IPS DF 6.9 (cell line): ENCODE data around the gene OPN3.
"Not testable (repeated sequence)": the region's sequence is repeated elsewhere in the genome, so short reads cannot be mapped to it uniquely, and the experiment has no call there.

Source experiments
- DNase-seq: peaks from one replicate; pipeline ENCODE4 v3.0.0-alpha.2; 2013; ENCODE audit warnings: low read depth, low spot score
- H3K27ac ChIP-seq: one replicate; pipeline ENCODE4 v1.5.1; 2013; ENCODE audit warnings: low read length, control low read depth
- H3K27me3 ChIP-seq: 2 replicates; pipeline ENCODE4 v1.6.1; 2013; ENCODE audit warnings: mild to moderate bottlenecking, low read length; ENCODE audit not compliant: control insufficient read depth, insufficient read depth
- H3K36me3 ChIP-seq: 2 replicates; pipeline ENCODE4 v1.6.1; 2013; ENCODE audit warnings: low read length; ENCODE audit not compliant: control insufficient read depth, insufficient read depth
- H3K4me1 ChIP-seq: 2 replicates; pipeline ENCODE4 v1.6.1; 2013; ENCODE audit warnings: low read length; ENCODE audit not compliant: control insufficient read depth, insufficient read depth
- H3K4me3 ChIP-seq: 2 replicates; pipeline ENCODE4 v1.5.1; 2013; ENCODE audit warnings: mild to moderate bottlenecking, low read length
- H3K9me3 ChIP-seq: 2 replicates; pipeline ENCODE4 v1.6.1; 2013; ENCODE audit warnings: low read length, inconsistent platforms; ENCODE audit not compliant: control insufficient read depth, insufficient read depth
- WGBS: extraction: QIAGEN DNeasy Blood & Tissue Kit; methylation state at CpG from one replicate; pipeline ENCODE4 v1.1.7; 2013; ENCODE audit warnings: mixed read lengths, missing lambda C conversion rate; ENCODE audit not compliant: insufficient read length, insufficient coverage; 5-methylcytosine and 5-hydroxymethylcytosine counted together

OPN3 gene

GRCh38 chr1:241674805-241675384 lies 34.7 kb upstream of the OPN3 start:
- no peak for DNase-seq
- no CpG with 5 or more reads among the region's 1 CpG for WGBS

GRCh38 chr1:241672301-241672700 lies 32.1 kb upstream of the OPN3 start:
- H3K36me3 ChIP-seq: no peaks in the 10 kb centered on the region
- H3K27me3 ChIP-seq: no peaks in the 10 kb centered on the region
- H3K27ac ChIP-seq: no peak overlapping the region
- no peaks in the 10 kb centered on the region for H3K9me3 ChIP-seq
- WGBS: no CpG with 5 or more reads among the region's 1 CpG
- no peak for DNase-seq
- H3K4me1 ChIP-seq: no peaks in the 10 kb centered on the region
- H3K4me3 ChIP-seq: no peak overlapping the region

More at GRCh38 chr1:241674805-241675384, 34.7 kb upstream of the OPN3 start:
- Histone ChIP-seq H3K27me3 (no peaks in the 10 kb centered on the region), H3K4me1 (no peaks in the 10 kb centered on the region), H3K36me3 (no peaks in the 10 kb centered on the region), H3K4me3 (no peak overlapping the region), H3K27ac (no peak overlapping the region), H3K9me3 (no peaks in the 10 kb centered on the region)

GRCh38 chr1:241666419-241666818 lies 26.2 kb upstream of the OPN3 start:
- WGBS: no CpG with 5 or more reads among the region's 3 CpGs
- DNase-seq: no peak
- Histone ChIP-seq H3K9me3 (no peaks in the 10 kb centered on the region), H3K4me1 (no peaks in the 10 kb centered on the region), H3K27ac (no peak overlapping the region), H3K36me3 (no peaks in the 10 kb centered on the region), H3K27me3 (no peaks in the 10 kb centered on the region), H3K4me3 (no peak overlapping the region)

GRCh38 chr1:241660424-241660972 lies 20.3 kb upstream of the OPN3 start:
- no CpG with 5 or more reads among the region's 5 CpGs for WGBS
- H3K9me3 ChIP-seq: no peaks in the 10 kb centered on the region
- H3K4me3 ChIP-seq: no peak overlapping the region
- no peaks in the 10 kb centered on the region for H3K36me3 ChIP-seq
- H3K27ac ChIP-seq: no peak overlapping the region
- DNase-seq: no peak
- H3K4me1 ChIP-seq: no peaks in the 10 kb centered on the region
- no peaks in the 10 kb centered on the region for H3K27me3 ChIP-seq

GRCh38 chr1:241659016-241659415 lies 18.8 kb upstream of the OPN3 start:
- H3K27me3 ChIP-seq, H3K27ac ChIP-seq, H3K36me3 ChIP-seq, H3K4me3 ChIP-seq, H3K9me3 ChIP-seq, H3K4me1 ChIP-seq, DNase-seq: not testable (repeated sequence)
- WGBS: no CpG with 5 or more reads among the region's 2 CpGs

- no peak overlapping the region for H3K27ac ChIP-seq
- H3K9me3 ChIP-seq: no peaks in the 10 kb centered on the region
- H3K36me3 ChIP-seq: no peaks in the 10 kb centered on the region
- WGBS: no CpG with 5 or more reads among the region's 3 CpGs
- H3K4me3 ChIP-seq: no peak overlapping the region
- H3K27me3 ChIP-seq: no peaks in the 10 kb centered on the region
- H3K4me1 ChIP-seq: no peaks in the 10 kb centered on the region
- no peak for DNase-seq
These were observed 18.1 kb upstream of the OPN3 start for GRCh38 chr1:241658081-241658793.

GRCh38 chr1:241654641-241655040 lies 14.5 kb upstream of the OPN3 start:
- no peak for DNase-seq
- Histone ChIP-seq H3K4me3 (no peak overlapping the region), H3K36me3 (no peaks in the 10 kb centered on the region), H3K9me3 (no peaks in the 10 kb centered on the region), H3K27me3 (no peaks in the 10 kb centered on the region), H3K27ac (no peak overlapping the region), H3K4me1 (no peaks in the 10 kb centered on the region)
- no CpG with 5 or more reads among the region's 1 CpG for WGBS

GRCh38 chr1:241654019-241654418 lies 13.8 kb upstream of the OPN3 start:
- H3K4me3 ChIP-seq: no peak overlapping the region
- no peaks in the 10 kb centered on the region for H3K4me1 ChIP-seq
- H3K9me3 ChIP-seq: no peaks in the 10 kb centered on the region
- no peaks in the 10 kb centered on the region for H3K36me3 ChIP-seq
- WGBS: no CpG with 5 or more reads among the region's 1 CpG
- H3K27ac ChIP-seq: no peak overlapping the region
- H3K27me3 ChIP-seq: no peaks in the 10 kb centered on the region
- DNase-seq: no peak

GRCh38 chr1:241652012-241652411 lies 11.8 kb upstream of the OPN3 start, which contains the start of gene WDR64:
Gene WDR64, plus strand, starts transcription at chr1:241652281. Its CDS starts 204 bp downstream, at chr1:241652485.
- no peak for DNase-seq
- Histone ChIP-seq H3K36me3 (no peaks in the 10 kb centered on the region), H3K9me3 (no peaks in the 10 kb centered on the region), H3K4me3 (no peak within 1 kb of the TSS), H3K27me3 (no peaks in the 10 kb centered on the region), H3K4me1 (no peaks in the 10 kb centered on the region), H3K27ac (no peak within 1 kb of the TSS)
- no CpG with 5 or more reads among the region's 4 CpGs for WGBS

GRCh38 chr1:241648159-241648558 lies 8.0 kb upstream of the OPN3 start:
- WGBS: no CpG with 5 or more reads among the region's 1 CpG
- Histone ChIP-seq H3K27me3 (no peaks in the 10 kb centered on the region), H3K4me3 (no peak overlapping the region), H3K27ac (no peak overlapping the region), H3K4me1 (no peaks in the 10 kb centered on the region), H3K36me3 (no peaks in the 10 kb centered on the region), H3K9me3 (no peaks in the 10 kb centered on the region)
- DNase-seq: no peak
